Upper lobe of left lung (tissue), 4 donors: Measurements from ENCODE around the gene EIF2S3.

Experiments used
- EP300 ChIP-seq, 4 donors: sonication (generic); formaldehyde crosslinking; IDR thresholded peaks; one replicate each; pipeline ENCODE4 v1.5.1; 2017; ENCODE audit warnings: antibody characterized with exemption in 4 of 4, control low read depth in 2 of 4
- POLR2A ChIP-seq, 4 donors: fragments of 450-650 bp; IDR thresholded peaks; one replicate each; pipeline ENCODE4 v1.5.1; 2016 to 2017; ENCODE audit warnings: antibody characterized with exemption in 4 of 4, mild to moderate bottlenecking in 2 of 4
- POLR2AphosphoS5 ChIP-seq, 2 donors: sonication (generic); formaldehyde crosslinking; IDR thresholded peaks; one replicate each; pipeline ENCODE4 v1.5.1; 2017; ENCODE audit warnings: antibody characterized with exemption in 2 of 2
- TF ChIP-seq, protein P1 (sequence below), 6 experiments: fragments of 450-650 bp in 4 of 6; fragments of 200-600 bp in 2 of 6; sonication (generic) in 2 of 6; IDR thresholded peaks; one replicate each; pipeline ENCODE4 v1.5.1; 2016 to 2019; ENCODE audit warnings: antibody characterized with exemption in 6 of 6

DNA sequence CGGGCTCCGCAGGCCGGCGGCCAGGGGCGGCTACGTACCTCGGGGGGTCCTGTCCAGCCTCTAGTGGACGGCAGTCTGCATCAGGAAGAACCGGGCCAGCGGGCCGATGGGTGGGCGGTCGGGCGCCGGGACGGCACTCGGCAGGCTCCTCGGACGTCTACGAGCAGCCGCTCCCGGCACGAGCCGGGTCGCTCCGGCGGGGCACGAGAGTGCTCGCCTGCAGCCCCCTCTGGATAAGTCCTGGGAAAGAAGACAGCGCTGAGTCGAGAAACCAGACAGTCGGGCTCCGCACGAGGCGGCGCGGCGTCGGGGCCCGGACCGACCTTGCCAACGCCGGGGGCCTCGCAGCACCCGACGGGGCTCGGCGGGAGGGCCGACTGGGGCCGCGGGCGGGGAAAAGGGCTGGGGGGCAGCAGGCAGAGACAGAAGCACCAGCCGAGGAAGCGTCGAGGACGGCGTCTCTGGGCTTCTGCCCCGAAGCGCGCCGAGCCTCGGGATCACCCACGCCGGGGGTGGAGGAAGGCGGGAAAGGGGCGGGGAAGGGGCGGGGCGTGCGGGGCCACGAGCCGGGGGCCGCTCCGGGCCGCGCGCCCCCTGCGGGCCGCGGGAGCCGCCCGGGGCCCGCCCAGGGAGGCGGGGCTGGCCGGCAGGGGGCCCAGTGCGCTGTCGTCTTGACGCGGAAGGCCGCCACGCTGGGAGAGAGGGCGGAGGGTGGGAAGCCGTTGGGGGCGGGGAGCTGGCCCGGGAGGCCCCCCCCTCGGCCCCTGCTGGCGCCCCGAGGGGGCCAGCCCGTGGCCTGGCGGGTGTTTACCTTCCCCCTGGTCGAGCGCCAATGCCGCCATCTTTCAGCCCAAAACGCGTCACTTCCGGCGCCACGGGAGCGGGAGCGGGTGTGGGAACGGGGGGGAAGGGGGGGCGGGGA is 29.7 kb upstream of the EIF2S3 start:
- TF ChIP-seq, protein P1, sequence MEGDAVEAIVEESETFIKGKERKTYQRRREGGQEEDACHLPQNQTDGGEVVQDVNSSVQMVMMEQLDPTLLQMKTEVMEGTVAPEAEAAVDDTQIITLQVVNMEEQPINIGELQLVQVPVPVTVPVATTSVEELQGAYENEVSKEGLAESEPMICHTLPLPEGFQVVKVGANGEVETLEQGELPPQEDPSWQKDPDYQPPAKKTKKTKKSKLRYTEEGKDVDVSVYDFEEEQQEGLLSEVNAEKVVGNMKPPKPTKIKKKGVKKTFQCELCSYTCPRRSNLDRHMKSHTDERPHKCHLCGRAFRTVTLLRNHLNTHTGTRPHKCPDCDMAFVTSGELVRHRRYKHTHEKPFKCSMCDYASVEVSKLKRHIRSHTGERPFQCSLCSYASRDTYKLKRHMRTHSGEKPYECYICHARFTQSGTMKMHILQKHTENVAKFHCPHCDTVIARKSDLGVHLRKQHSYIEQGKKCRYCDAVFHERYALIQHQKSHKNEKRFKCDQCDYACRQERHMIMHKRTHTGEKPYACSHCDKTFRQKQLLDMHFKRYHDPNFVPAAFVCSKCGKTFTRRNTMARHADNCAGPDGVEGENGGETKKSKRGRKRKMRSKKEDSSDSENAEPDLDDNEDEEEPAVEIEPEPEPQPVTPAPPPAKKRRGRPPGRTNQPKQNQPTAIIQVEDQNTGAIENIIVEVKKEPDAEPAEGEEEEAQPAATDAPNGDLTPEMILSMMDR (IDR thresholded peaks at IDR 0.05), result peak in 5 of 6 experiments; percentile 17 to 40 (median 33)
- TF ChIP-seq POLR2AphosphoS5 (IDR thresholded peaks at IDR 0.05) (peak; percentile 60 to 94), POLR2A (IDR thresholded peaks at IDR 0.05) (peak in 3 of 4 donors; percentile 62 to 85 (median 78)), EP300 (IDR thresholded peaks at IDR 0.05) (peak in 2 of 4 donors; percentile 6 to 26)
